HepG2 (cell line): ENCODE results near the gene CYP4A22. TPM values are rescaled to one million over a fixed set of nuclear protein-coding genes. Genes with fewer than 3 reads are reported as not detected.
A peak's percentile ranks its signal among the peaks of the same experiment; 100 is the strongest.

Source experiments
- CREB1 ChIP-seq, 2 experiments: fragments of 450-650 bp in 1 of 2; IDR thresholded peaks; 2 replicates each; pipeline ENCODE4 v1.6.1; 2016 to 2017; ENCODE audit warnings: control low read depth in 1 of 2, mild to moderate bottlenecking in 1 of 2, missing compliant biosample characterization in 1 of 2, missing genetic modification characterization in 1 of 2
- ESRRA ChIP-seq: sonication (generic); formaldehyde crosslinking; IDR thresholded peaks from 2 replicates; pipeline ENCODE4 v1.5.1; 2020; ENCODE audit warnings: mild to moderate bottlenecking, low read depth, missing genetic modification reagents
- GFI1 ChIP-seq: sonication (generic); formaldehyde crosslinking; IDR thresholded peaks from 2 replicates; pipeline ENCODE4 v1.5.0; 2020; ENCODE audit warnings: missing genetic modification reagents, mild to moderate bottlenecking, borderline replicate concordance
- GZF1 ChIP-seq: sonication (generic); formaldehyde crosslinking; IDR thresholded peaks from 2 replicates; pipeline ENCODE4 v1.5.1; 2020; ENCODE audit warnings: mild to moderate bottlenecking, missing genetic modification reagents
- HMG20B ChIP-seq: conservative IDR thresholded peaks from 2 replicates; pipeline ENCODE4 v1.6.1; 2016; ENCODE audit warnings: missing genetic modification reagents, missing compliant biosample characterization
- ISX ChIP-seq: sonication (generic); formaldehyde crosslinking; conservative IDR thresholded peaks from 2 replicates; pipeline ENCODE4 v1.5.0; 2020; ENCODE audit warnings: missing genetic modification reagents
- MAZ ChIP-seq, 2 experiments: sonication (generic) in 1 of 2; formaldehyde crosslinking in 1 of 2; IDR thresholded peaks; 2 replicates each; pipeline versions ENCODE4 v1.5.0 to v1.6.1; 2012 to 2020; ENCODE audit warnings: low read depth in 2 of 2, mild to moderate bottlenecking in 2 of 2, borderline replicate concordance in 1 of 2, improper control_type of control experiment in 1 of 2, low read length in 1 of 2, missing genetic modification reagents in 1 of 2, moderate library complexity in 1 of 2
- NR1H2 ChIP-seq: sonication (generic); formaldehyde crosslinking; IDR thresholded peaks from 2 replicates; pipeline ENCODE4 v1.8.1; 2022; ENCODE audit warnings: low read depth, missing genetic modification reagents, borderline replicate concordance
- REPIN1 ChIP-seq: sonication (generic); formaldehyde crosslinking; IDR thresholded peaks from 2 replicates; pipeline ENCODE4 v1.8.0; 2022; ENCODE audit warnings: missing genetic modification reagents, low read depth, mild to moderate bottlenecking, borderline replicate concordance
- REXO4 ChIP-seq: sonication (generic); formaldehyde crosslinking; IDR thresholded peaks from 2 replicates; pipeline ENCODE4 v1.8.0; 2022; ENCODE audit warnings: missing genetic modification reagents, mild to moderate bottlenecking, borderline replicate concordance
- RFXAP ChIP-seq: sonication (generic); formaldehyde crosslinking; IDR thresholded peaks from 2 replicates; pipeline ENCODE4 v1.4.0; 2020; ENCODE audit warnings: missing genetic modification reagents, borderline replicate concordance
- SOX5 ChIP-seq: IDR thresholded peaks from 2 replicates; pipeline ENCODE4 v1.6.1; 2016; ENCODE audit warnings: borderline replicate concordance
- SRSF9 ChIP-seq: fragments of 200-400 bp; formaldehyde crosslinking; IDR thresholded peaks from 2 replicates; pipeline ENCODE4 v1.6.1; 2018; ENCODE audit warnings: borderline replicate concordance, mild to moderate bottlenecking, low read depth, low read length; ENCODE audit not compliant: insufficient read depth, poor library complexity, severe bottlenecking
- SSRP1 ChIP-seq: IDR thresholded peaks from 2 replicates; pipeline ENCODE4 v1.6.1; 2016; ENCODE audit warnings: control low read depth
- TAF1 ChIP-seq: sonication (generic); formaldehyde crosslinking; IDR thresholded peaks from 2 replicates; pipeline ENCODE4 v1.4.0; 2020; ENCODE audit warnings: missing genetic modification reagents
- ZNF251 ChIP-seq: sonication (generic); formaldehyde crosslinking; IDR thresholded peaks from 2 replicates; pipeline ENCODE4 v1.9.0; 2021; ENCODE audit warnings: mild to moderate bottlenecking, missing genetic modification reagents
- ZNF30 ChIP-seq: sonication (generic); formaldehyde crosslinking; IDR thresholded peaks from 2 replicates; pipeline ENCODE4 v1.5.0; 2020; ENCODE audit warnings: mild to moderate bottlenecking, missing genetic modification reagents
- ZNF34 ChIP-seq: sonication (generic); formaldehyde crosslinking; IDR thresholded peaks from 2 replicates; pipeline ENCODE4 v1.4.0; 2020; ENCODE audit warnings: mild to moderate bottlenecking, missing genetic modification reagents, borderline replicate concordance
- polyA plus RNA-seq, 8 experiments: library from polyadenylated mRNA; depleted of rRNA in 3 of 8; stranded (reverse) in 7 of 8; unstranded in 1 of 8; fragments of >200 nt; fragmentation: Illumina TruSeq in 4 of 8; extraction: Trizol in 4 of 8; gene quantifications; 2 replicates each; pipeline versions ENCODE4 v1.2.1 to v1.2.3, GENCODE V29; 2011 to 2016; ENCODE audit warnings: low read depth in 4 of 8, missing spikeins in 1 of 8, mixed read lengths in 1 of 8; ENCODE audit not compliant: insufficient read depth in 1 of 8
- total RNA-seq, 5 experiments: library from RNA; depleted of rRNA; stranded (reverse); fragments of >200 nt; fragmentation: Illumina TruSeq; extraction: Trizol; gene quantifications; 2 replicates each; pipeline ENCODE4 v1.2.3, GENCODE V29; 2016; ENCODE audit warnings: low read depth in 1 of 5
- TF ChIP-seq, protein P1 (sequence below): sonication (generic); formaldehyde crosslinking; IDR thresholded peaks from 2 replicates; pipeline ENCODE4 v1.4.0; 2020; ENCODE audit warnings: missing genetic modification reagents
- TF ChIP-seq, protein P2 (sequence below): sonication (generic); formaldehyde crosslinking; IDR thresholded peaks from 2 replicates; pipeline ENCODE4 v1.4.0; 2020; ENCODE audit warnings: missing genetic modification reagents, mild to moderate bottlenecking, borderline replicate concordance
- TF ChIP-seq, protein P3 (sequence below): conservative IDR thresholded peaks from 2 replicates; pipeline ENCODE4 v1.6.1; 2018; ENCODE audit warnings: missing genetic modification reagents

Gene CYP4A22
- total and polyA plus RNA-seq, 2 of the 13 experiments (the other 11 are each of a cell fraction or from before 2014, with no cell fraction given) = not detected

DNA sequence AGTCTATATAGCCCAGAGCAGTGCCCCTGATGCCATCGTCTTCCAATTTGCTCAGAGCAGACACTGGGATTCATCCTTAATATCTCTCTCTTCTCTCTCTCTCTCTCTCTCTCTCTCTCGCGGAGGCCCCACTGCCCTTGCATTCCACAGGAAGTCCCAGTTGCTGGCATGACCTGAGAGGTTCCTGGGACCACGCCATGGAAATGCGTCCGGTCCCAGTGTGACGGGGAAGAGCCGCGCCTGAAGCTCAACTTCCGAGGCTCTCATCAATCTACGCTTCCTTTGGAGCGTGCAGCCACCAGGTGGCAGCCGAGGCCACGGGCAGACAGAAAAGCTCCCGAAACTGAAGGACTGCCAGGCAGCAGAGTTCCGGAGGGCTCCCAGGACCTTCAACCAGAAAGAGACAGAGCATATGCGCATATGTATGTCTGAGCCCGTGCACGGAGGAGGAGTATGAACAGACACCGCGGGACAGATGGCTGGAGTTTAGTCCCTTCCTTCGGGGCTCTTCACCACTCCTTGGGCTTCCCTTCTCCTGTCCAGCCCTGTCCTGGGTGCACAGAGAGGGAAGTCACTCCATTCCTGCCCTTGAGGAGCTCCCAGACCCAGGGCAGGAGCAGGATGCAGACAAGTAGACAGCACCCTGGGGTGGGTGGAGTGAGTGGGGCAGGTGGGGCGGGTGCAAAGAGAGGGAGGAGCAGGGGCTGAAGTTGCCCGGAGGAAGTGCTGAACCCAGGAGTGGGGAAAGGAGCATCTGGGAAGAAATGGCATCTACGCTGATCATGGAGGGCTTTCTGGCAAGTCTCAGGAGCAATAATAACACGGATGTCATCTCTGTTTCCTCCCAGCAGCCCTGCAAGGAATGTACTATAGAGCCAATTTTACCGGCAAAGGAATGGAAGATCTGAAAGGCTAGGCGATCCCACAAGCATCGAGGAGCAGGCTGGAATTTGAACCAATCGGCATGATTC is 42.1 kb downstream of the CYP4A22 start (continued):
- no peak for TF ChIP-seq NR1H2
- TF ChIP-seq, protein P1, sequence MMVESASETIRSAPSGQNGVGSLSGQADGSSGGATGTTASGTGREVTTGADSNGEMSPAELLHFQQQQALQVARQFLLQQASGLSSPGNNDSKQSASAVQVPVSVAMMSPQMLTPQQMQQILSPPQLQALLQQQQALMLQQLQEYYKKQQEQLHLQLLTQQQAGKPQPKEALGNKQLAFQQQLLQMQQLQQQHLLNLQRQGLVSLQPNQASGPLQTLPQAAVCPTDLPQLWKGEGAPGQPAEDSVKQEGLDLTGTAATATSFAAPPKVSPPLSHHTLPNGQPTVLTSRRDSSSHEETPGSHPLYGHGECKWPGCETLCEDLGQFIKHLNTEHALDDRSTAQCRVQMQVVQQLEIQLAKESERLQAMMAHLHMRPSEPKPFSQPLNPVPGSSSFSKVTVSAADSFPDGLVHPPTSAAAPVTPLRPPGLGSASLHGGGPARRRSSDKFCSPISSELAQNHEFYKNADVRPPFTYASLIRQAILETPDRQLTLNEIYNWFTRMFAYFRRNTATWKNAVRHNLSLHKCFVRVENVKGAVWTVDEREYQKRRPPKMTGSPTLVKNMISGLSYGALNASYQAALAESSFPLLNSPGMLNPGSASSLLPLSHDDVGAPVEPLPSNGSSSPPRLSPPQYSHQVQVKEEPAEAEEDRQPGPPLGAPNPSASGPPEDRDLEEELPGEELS (CRISPR knock-in tag) = no peak
- TF ChIP-seq TAF1 (CRISPR knock-in tag) = no peak; the same call in 1 of the 2 replicates
- TF ChIP-seq ZNF34 (CRISPR knock-in tag) = no peak
- TF ChIP-seq GFI1 = no peak; the same call in 1 of the 2 replicates
- no peak for TF ChIP-seq ZNF251 (CRISPR knock-in tag)
- TF ChIP-seq RFXAP (CRISPR knock-in tag) = no peak
- TF ChIP-seq CREB1 (IDR thresholded peaks at IDR 0.05) = peak; percentile 95
- TF ChIP-seq CREB1 (CRISPR knock-in tag; IDR thresholded peaks at IDR 0.05) = peak; percentile 98
- no peak for TF ChIP-seq ESRRA (CRISPR knock-in tag)
- no peak for TF ChIP-seq ZNF30 (CRISPR knock-in tag)
- 0 out of 2 replicates have a peak, but pooled peaks have one; percentile 25 for TF ChIP-seq REPIN1 (CRISPR knock-in tag)
- TF ChIP-seq, protein P2, sequence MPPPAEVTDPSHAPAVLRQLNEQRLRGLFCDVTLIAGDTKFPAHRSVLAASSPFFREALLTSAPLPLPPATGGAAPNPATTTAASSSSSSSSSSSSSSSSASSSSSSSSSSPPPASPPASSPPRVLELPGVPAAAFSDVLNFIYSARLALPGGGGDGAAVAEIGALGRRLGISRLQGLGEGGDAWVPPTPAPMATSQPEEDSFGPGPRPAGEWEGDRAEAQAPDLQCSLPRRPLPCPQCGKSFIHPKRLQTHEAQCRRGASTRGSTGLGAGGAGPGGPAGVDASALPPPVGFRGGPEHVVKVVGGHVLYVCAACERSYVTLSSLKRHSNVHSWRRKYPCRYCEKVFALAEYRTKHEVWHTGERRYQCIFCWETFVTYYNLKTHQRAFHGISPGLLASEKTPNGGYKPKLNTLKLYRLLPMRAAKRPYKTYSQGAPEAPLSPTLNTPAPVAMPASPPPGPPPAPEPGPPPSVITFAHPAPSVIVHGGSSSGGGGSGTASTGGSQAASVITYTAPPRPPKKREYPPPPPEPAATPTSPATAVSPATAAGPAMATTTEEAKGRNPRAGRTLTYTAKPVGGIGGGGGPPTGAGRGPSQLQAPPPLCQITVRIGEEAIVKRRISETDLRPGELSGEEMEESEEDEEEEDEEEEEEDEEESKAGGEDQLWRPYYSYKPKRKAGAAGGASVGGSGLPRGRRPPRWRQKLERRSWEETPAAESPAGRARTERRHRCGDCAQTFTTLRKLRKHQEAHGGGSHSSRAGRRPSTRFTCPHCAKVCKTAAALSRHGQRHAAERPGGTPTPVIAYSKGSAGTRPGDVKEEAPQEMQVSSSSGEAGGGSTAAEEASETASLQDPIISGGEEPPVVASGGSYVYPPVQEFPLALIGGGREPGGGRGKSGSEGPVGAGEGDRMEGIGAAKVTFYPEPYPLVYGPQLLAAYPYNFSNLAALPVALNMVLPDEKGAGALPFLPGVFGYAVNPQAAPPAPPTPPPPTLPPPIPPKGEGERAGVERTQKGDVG (CRISPR knock-in tag) = no peak
- no peak for TF ChIP-seq GZF1 (CRISPR knock-in tag)
- TF ChIP-seq SRSF9 = no peak
- TF ChIP-seq, protein P3, sequence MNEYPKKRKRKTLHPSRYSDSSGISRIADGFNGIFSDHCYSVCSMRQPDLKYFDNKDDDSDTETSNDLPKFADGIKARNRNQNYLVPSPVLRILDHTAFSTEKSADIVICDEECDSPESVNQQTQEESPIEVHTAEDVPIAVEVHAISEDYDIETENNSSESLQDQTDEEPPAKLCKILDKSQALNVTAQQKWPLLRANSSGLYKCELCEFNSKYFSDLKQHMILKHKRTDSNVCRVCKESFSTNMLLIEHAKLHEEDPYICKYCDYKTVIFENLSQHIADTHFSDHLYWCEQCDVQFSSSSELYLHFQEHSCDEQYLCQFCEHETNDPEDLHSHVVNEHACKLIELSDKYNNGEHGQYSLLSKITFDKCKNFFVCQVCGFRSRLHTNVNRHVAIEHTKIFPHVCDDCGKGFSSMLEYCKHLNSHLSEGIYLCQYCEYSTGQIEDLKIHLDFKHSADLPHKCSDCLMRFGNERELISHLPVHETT (CRISPR knock-in tag) = peak; percentile 13; the same call in 1 of the 2 replicates
- 0 out of 2 replicates have a peak, but pooled peaks have one; percentile 62 for TF ChIP-seq SSRP1 (CRISPR knock-in tag)
- TF ChIP-seq MAZ (IDR thresholded peaks at IDR 0.05; ENCODE audit: borderline replicate concordance, low read depth, low read length) = no peak
- no peak for TF ChIP-seq MAZ (CRISPR knock-in tag; IDR thresholded peaks at IDR 0.05; ENCODE audit: low read depth)
- peak; percentile 34; the same call in 1 of the 2 replicates for TF ChIP-seq SOX5
- TF ChIP-seq ISX (CRISPR knock-in tag) = no peak
- no peak for TF ChIP-seq REXO4 (CRISPR knock-in tag)
- TF ChIP-seq HMG20B = peak; percentile 13; the same call in 1 of the 2 replicates
